Chondrocyte (in vitro differentiated cells): Measurements from ENCODE around the gene PLEKHA3. TPM values are rescaled to one million over a fixed set of nuclear protein-coding genes. Genes with fewer than 3 reads are reported as not detected.

Source experiments
- DNase-seq: peaks from one replicate; pipeline ENCODE4 v3.0.0; 2021; ENCODE audit warnings: mixed read lengths, low spot score
- H3K27ac Mint-ChIP-seq: one replicate; pipeline ENCODE4 v1.8.0; 2021; ENCODE audit warnings: mild to moderate bottlenecking, moderate library complexity, mixed read lengths; ENCODE audit not compliant: unreplicated experiment
- H3K27me3 Mint-ChIP-seq: 2 replicates; pipeline ENCODE4 v1.8.0; 2021; ENCODE audit warnings: low read depth, mixed read lengths
- H3K36me3 Mint-ChIP-seq: 2 replicates; pipeline ENCODE4 v1.8.0; 2021; ENCODE audit warnings: low read depth, mixed read lengths
- H3K4me1 Mint-ChIP-seq: 2 replicates; pipeline ENCODE4 v1.8.0; 2021; ENCODE audit warnings: low read depth, mild to moderate bottlenecking, mixed read lengths
- H3K4me3 Mint-ChIP-seq: one replicate; pipeline ENCODE4 v1.8.0; 2021; ENCODE audit warnings: mild to moderate bottlenecking, moderate library complexity, mixed read lengths; ENCODE audit not compliant: unreplicated experiment
- H3K9me3 Mint-ChIP-seq: 2 replicates; pipeline ENCODE4 v1.8.0; 2021; ENCODE audit warnings: low read depth, mixed read lengths
- CTCF ChIP-seq: fragments of 200-600 bp; sonication (generic); IDR thresholded peaks from 2 replicates; pipeline ENCODE4 v1.5.0; 2021; ENCODE audit warnings: antibody characterized with exemption, mild to moderate bottlenecking, moderate library complexity
- total RNA-seq: library from RNA; stranded (reverse); gene quantifications from 3 replicates; pipeline ENCODE4 v1.2.1, GENCODE V29; 2021

The PLEKHA3 gene
- total RNA-seq, 1 donor from 2014 or later, result 39.4 TPM

DNA sequence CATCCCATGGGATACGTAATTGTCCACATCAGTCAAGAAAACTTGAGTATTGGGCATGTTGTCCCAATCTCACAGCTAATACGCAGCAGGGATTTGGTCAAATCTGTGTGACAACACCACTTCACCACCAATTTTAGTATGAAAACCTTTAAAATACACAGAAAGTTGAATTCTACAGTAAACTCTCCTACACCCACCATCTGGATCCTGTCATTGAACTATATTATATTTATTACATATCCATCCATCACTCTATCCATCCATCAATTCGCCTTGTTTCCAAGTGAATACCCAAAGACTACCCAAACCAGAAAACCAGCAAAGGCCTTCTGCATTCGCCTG, 1.0 kb upstream of the PLEKHA3 start:
- Mint-ChIP-seq H3K4me1 (peaks cover 57% of the 10 kb centered on the region), H3K9me3 (no peaks in the 10 kb centered on the region), H3K36me3 (no peaks in the 10 kb centered on the region), H3K27ac (peak overlapping the region; percentile 99), H3K4me3 (peak overlapping the region; percentile 97), H3K27me3 (no peaks in the 10 kb centered on the region)
- DNase-seq, result no peak
- TF ChIP-seq CTCF, result peak; percentile 38

GRCh38 chr2:178479758-178480226, 465 bp upstream of the PLEKHA3 start:
- H3K4me1 Mint-ChIP-seq, result peaks cover 61% of the 10 kb centered on the region
- no peak for DNase-seq
- H3K27ac Mint-ChIP-seq, result peak overlapping the region; percentile 99
- H3K36me3 Mint-ChIP-seq, result no peaks in the 10 kb centered on the region
- H3K4me3 Mint-ChIP-seq, result peak overlapping the region; percentile 97
- H3K27me3 Mint-ChIP-seq, result no peaks in the 10 kb centered on the region
- no peak for TF ChIP-seq CTCF
- H3K9me3 Mint-ChIP-seq, result no peaks in the 10 kb centered on the region

DNA sequence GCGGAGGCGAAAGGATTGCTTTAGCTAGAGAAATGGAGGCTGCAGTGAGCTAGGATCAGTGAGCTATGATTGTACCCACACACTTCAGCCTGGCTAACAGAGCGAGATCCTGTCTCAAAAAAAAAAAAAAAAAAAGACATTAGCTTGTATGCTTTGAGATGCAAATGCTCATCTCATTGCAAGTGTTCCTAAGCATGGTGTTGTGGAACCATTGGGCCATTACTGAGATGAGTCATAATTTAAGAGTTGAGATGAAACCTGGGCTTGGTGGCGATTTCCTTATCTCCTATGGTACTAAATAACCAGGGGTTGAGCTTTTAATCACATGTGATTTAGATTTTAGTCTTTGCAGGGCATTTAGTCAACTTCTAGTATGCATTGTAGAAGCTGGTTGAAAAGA, 2.2 kb downstream of the PLEKHA3 start:
- peaks cover 56% of the 10 kb centered on the region for H3K4me1 Mint-ChIP-seq
- H3K27me3 Mint-ChIP-seq, result no peaks in the 10 kb centered on the region
- no peaks in the 10 kb centered on the region for H3K9me3 Mint-ChIP-seq
- H3K36me3 Mint-ChIP-seq, result peaks cover 8% of the 10 kb centered on the region
- no peak for TF ChIP-seq CTCF
- peak overlapping the region; percentile 50 for H3K4me3 Mint-ChIP-seq
- no peak overlapping the region for H3K27ac Mint-ChIP-seq
- DNase-seq, result no peak

- H3K27me3 Mint-ChIP-seq, result no peaks in the 10 kb centered on the region
- H3K36me3 Mint-ChIP-seq, result peaks cover 14% of the 10 kb centered on the region
- no peak for TF ChIP-seq CTCF
- H3K4me3 Mint-ChIP-seq, result no peak overlapping the region
- peaks cover 54% of the 10 kb centered on the region for H3K4me1 Mint-ChIP-seq
- peak overlapping the region; percentile 22 for H3K27ac Mint-ChIP-seq
- DNase-seq, result no peak
- no peaks in the 10 kb centered on the region for H3K9me3 Mint-ChIP-seq
These were observed 4.2 kb downstream of the PLEKHA3 start for GRCh38 chr2:178484245-178485041.

GRCh38 chr2:178485356-178485755, 5.1 kb downstream of the PLEKHA3 start:
- peaks cover 19% of the 10 kb centered on the region for H3K36me3 Mint-ChIP-seq
- peaks cover 52% of the 10 kb centered on the region for H3K4me1 Mint-ChIP-seq
- no peak for TF ChIP-seq CTCF
- no peaks in the 10 kb centered on the region for H3K27me3 Mint-ChIP-seq
- no peak overlapping the region for H3K27ac Mint-ChIP-seq
- DNase-seq, result no peak
- H3K4me3 Mint-ChIP-seq, result no peak overlapping the region
- no peaks in the 10 kb centered on the region for H3K9me3 Mint-ChIP-seq
